ENCODE results near the gene HM13.

DNA sequence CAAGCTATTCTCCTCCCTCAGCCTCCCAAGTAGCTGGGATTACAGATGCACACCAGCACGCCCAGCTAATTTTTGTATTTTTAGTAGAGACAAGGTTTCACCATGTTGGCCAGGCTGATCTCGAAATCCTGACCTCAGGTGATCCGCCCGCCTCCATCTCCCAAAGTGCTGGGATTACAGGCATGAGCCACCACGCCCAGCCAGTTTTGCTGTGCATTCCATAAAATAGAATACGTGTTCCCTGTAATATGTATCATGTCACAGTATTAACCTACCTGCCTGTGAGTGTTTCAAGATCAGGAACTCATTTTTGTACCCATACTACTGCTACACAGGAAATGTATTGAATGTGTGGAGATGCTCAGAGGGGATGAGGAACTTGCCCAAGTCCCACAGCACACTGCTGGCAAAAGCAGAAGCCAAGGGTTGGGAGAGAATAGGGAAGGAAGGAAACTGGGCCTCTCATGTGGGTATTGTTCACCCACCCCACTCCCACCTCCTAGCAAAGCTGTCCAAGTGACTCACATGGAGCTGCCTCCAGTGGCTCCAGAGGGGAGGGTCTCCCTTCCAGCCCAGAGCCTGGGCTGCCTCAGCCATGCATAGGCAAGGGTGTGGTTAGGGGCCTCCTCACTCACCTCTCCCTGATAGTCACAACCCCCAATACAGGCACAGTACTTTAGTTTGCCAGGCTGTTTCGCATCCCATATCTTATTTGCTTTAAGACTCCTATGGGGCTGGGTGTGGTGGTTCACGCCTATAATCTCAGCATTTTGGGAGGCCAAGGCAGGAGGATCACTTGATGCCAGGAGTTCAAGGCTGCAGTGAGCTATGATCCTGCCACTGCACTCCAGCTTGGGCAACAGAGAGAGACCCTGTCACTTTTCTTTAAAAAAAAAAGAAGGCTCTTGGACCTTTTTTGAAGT, 9.4 kb downstream of the HM13 start:
- TF ChIP-seq, protein P1, sequence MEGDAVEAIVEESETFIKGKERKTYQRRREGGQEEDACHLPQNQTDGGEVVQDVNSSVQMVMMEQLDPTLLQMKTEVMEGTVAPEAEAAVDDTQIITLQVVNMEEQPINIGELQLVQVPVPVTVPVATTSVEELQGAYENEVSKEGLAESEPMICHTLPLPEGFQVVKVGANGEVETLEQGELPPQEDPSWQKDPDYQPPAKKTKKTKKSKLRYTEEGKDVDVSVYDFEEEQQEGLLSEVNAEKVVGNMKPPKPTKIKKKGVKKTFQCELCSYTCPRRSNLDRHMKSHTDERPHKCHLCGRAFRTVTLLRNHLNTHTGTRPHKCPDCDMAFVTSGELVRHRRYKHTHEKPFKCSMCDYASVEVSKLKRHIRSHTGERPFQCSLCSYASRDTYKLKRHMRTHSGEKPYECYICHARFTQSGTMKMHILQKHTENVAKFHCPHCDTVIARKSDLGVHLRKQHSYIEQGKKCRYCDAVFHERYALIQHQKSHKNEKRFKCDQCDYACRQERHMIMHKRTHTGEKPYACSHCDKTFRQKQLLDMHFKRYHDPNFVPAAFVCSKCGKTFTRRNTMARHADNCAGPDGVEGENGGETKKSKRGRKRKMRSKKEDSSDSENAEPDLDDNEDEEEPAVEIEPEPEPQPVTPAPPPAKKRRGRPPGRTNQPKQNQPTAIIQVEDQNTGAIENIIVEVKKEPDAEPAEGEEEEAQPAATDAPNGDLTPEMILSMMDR (IDR thresholded peaks at IDR 0.05): no peak
- TF ChIP-seq EP300 (IDR thresholded peaks at IDR 0.05): no peak
- TF ChIP-seq POLR2A (IDR thresholded peaks at IDR 0.05): no peak

Data from stomach (tissue), 4 donors.